Activated CD8-positive, alpha-beta memory T cell treated with anti-CD3 and anti-CD28 coated beads, Interleukin-2, amount 50 U/mL, for 1 hour (primary cell): ENCODE data around the gene ACTN1.

Source experiments
- DNase-seq: peaks from one replicate; pipeline ENCODE4 v3.0.0-alpha.2; 2020; ENCODE audit errors: extremely low read depth

The ACTN1 gene

GRCh38 chr14:68824207-68824516 is 154.9 kb downstream of the ACTN1 start:
- no peak for DNase-seq
